ENCODE results near the gene SKOR1. TPM values are rescaled to one million over a fixed set of nuclear protein-coding genes. Genes with fewer than 3 reads are reported as not detected.

The SKOR1 gene
- total RNA-seq, 4 donors from 2014 or later: 0.49 to 1.2 (median 0.85) TPM

DNA sequence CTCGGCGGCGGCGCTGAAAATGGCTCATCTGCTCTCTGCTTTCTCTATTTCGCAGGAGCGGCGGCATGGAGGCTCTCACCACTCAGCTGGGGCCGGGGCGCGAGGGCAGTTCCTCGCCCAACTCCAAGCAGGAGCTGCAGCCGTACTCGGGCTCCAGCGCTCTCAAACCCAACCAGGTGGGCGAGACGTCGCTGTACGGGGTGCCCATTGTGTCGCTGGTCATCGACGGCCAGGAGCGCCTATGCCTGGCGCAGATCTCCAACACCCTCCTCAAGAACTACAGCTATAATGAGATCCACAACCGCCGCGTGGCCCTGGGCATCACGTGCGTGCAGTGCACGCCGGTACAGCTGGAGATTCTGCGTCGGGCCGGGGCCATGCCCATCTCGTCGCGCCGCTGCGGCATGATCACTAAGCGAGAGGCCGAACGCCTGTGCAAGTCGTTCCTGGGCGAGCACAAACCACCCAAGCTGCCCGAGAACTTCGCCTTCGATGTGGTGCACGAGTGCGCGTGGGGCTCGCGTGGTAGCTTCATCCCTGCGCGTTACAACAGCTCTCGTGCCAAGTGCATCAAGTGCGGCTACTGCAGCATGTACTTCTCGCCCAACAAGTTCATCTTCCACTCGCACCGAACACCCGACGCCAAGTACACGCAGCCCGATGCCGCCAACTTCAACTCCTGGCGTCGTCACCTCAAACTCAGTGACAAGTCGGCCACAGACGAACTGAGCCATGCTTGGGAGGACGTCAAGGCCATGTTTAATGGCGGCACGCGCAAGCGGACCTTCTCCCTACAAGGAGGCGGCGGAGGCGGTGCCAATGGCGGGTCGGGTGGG, 790 bp downstream of the SKOR1 start:
- WGBS, 2 donors: 5 to 11% methylated on average over 4 to 53 of the region's 77 CpGs
- intact Hi-C loops (cut with DNase I): no loop called here
- TF ChIP-seq POLR2A (IDR thresholded peaks at IDR 0.05): no peak
- TF ChIP-seq, protein P1, sequence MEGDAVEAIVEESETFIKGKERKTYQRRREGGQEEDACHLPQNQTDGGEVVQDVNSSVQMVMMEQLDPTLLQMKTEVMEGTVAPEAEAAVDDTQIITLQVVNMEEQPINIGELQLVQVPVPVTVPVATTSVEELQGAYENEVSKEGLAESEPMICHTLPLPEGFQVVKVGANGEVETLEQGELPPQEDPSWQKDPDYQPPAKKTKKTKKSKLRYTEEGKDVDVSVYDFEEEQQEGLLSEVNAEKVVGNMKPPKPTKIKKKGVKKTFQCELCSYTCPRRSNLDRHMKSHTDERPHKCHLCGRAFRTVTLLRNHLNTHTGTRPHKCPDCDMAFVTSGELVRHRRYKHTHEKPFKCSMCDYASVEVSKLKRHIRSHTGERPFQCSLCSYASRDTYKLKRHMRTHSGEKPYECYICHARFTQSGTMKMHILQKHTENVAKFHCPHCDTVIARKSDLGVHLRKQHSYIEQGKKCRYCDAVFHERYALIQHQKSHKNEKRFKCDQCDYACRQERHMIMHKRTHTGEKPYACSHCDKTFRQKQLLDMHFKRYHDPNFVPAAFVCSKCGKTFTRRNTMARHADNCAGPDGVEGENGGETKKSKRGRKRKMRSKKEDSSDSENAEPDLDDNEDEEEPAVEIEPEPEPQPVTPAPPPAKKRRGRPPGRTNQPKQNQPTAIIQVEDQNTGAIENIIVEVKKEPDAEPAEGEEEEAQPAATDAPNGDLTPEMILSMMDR (IDR thresholded peaks at IDR 0.05): no peak
- Histone ChIP-seq H3K27ac (no peak overlapping the region), H3K4me3 (replicated peaks in 1 of 3) (no peak overlapping the region), H3K27me3 (peaks cover 68% of the 10 kb centered on the region), H3K36me3 (no peaks in the 10 kb centered on the region), H3K9me3 (no peaks in the 10 kb centered on the region), H3K4me1 (peaks cover 28 to 69% of the 10 kb centered on the region in 2 donors)
- no peak for DNase-seq

DNA sequence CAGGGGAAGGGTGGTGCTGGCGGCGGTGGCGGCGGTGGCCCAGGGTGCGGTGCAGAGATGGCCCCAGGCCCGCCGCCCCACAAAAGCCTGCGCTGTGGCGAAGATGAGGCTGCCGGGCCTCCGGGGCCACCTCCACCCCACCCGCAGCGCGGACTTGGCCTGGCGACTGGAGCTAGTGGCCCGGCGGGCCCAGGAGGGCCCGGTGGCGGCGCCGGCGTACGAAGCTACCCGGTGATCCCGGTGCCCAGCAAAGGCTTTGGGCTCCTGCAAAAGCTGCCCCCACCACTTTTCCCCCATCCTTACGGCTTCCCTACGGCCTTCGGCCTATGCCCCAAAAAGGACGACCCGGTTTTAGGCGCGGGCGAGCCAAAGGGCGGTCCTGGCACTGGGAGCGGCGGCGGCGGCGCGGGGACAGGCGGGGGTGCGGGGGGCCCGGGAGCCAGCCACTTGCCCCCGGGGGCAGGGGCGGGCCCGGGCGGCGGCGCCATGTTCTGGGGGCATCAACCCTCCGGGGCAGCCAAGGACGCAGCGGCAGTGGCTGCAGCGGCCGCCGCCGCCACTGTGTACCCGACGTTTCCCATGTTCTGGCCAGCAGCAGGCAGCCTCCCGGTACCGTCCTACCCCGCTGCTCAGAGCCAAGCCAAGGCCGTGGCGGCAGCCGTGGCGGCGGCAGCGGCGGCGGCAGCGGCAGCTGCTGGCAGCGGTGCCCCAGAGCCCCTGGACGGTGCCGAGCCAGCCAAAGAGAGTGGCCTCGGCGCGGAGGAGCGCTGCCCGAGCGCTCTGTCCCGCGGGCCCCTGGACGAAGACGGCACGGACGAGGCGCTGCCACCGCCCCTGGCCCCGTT, 1.6 kb downstream of the SKOR1 start:
- 0% methylated on average over 1 of the region's 88 CpGs for WGBS, 2 donors
- H3K4me1 ChIP-seq: peaks cover 28 to 66% of the 10 kb centered on the region in 2 donors
- peaks cover 64% of the 10 kb centered on the region for H3K27me3 ChIP-seq
- no peak overlapping the region for H3K4me3 ChIP-seq (replicated peaks in 1 of 3)
- TF ChIP-seq POLR2A (IDR thresholded peaks at IDR 0.05): no peak
- TF ChIP-seq, protein P1 (IDR thresholded peaks at IDR 0.05): no peak
- H3K27ac ChIP-seq: no peak overlapping the region
- no peaks in the 10 kb centered on the region for H3K36me3 ChIP-seq
- no peak for DNase-seq
- intact Hi-C loops (cut with DNase I): no loop called here
- no peaks in the 10 kb centered on the region for H3K9me3 ChIP-seq

DNA sequence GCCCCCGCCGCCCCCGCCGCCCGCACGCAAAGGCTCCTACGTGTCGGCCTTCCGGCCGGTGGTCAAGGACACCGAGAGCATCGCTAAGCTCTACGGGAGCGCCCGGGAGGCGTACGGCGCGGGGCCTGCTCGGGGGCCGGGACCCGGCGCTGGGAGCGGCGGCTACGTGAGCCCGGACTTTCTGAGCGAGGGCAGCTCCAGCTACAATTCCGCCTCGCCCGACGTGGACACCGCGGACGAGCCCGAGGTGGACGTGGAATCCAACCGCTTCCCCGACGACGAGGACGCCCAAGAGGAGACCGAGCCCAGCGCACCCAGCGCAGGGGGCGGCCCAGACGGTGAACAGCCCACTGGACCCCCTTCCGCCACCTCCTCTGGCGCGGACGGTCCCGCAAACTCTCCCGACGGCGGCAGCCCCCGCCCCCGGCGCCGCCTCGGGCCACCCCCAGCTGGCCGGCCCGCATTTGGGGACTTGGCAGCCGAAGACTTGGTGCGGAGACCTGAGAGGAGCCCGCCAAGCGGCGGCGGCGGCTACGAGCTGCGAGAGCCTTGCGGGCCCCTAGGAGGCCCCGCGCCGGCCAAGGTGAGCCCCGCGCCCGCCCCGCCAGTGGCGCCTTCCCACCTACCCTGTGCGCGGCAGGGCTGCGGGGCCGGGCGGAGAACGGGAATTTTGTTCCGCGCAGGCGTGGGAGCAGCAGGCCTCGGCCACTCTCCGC, 2.4 kb downstream of the SKOR1 start:
- intact Hi-C loops (cut with DNase I): no loop called here
- peaks cover 28 to 67% of the 10 kb centered on the region in 2 donors for H3K4me1 ChIP-seq
- H3K27me3 ChIP-seq: peaks cover 62% of the 10 kb centered on the region
- H3K4me3 ChIP-seq (replicated peaks in 1 of 3): peak overlapping the region in 1 of 3 donors; percentile 10
- TF ChIP-seq POLR2A (IDR thresholded peaks at IDR 0.05): no peak
- TF ChIP-seq, protein P1 (IDR thresholded peaks at IDR 0.05): no peak
- no peak overlapping the region for H3K27ac ChIP-seq
- no peaks in the 10 kb centered on the region for H3K9me3 ChIP-seq
- 7 to 8% methylated on average over 3 to 20 of the region's 91 CpGs for WGBS, 2 donors
- H3K36me3 ChIP-seq: no peaks in the 10 kb centered on the region
- no peak for DNase-seq

DNA sequence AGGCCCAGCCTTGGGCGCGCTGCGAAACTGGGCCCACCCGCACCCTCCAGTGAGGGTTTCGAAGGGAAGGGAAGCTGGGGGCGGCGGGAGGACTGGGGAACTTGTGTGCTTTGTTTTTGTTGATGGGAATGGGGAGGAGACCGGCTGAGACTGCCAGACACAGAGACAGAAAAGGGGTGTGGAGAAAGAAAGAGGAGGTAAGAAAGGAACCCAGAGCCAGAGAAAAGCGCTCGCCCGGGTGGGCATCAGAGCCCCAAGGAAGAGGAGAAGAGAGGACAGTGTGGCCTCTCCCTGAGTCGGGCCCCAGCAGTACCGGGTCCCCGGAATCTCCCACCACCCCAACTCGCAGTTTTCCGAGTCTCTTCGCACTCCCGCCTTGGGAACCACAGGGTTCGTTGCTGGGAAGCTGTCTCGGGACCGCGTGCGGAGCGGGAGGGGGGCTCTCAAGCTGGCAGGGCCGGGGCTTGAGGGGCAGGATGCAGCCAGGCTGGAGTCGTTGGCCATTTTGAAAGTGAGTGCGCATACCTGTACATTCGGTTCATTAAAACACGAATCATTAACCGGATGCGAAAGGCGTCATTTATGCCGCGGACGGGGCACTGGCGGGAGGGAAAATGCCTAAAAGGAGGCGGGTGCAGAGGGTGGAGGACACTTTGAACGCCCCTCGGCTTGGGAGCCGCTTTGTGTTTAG, 3.1 kb downstream of the SKOR1 start:
- no peak for DNase-seq
- no peak for TF ChIP-seq POLR2A (IDR thresholded peaks at IDR 0.05)
- TF ChIP-seq, protein P1 (IDR thresholded peaks at IDR 0.05): no peak
- intact Hi-C loops (cut with DNase I): no loop called here
- H3K4me3 ChIP-seq (replicated peaks in 1 of 3): peak overlapping the region in 1 of 3 donors; percentile 10
- no peak overlapping the region for H3K27ac ChIP-seq
- 5% methylated on average over 38 to 40 of the region's 40 CpGs for WGBS, 2 donors
- no peaks in the 10 kb centered on the region for H3K36me3 ChIP-seq
- H3K9me3 ChIP-seq: no peaks in the 10 kb centered on the region
- H3K27me3 ChIP-seq: peaks cover 63% of the 10 kb centered on the region
- H3K4me1 ChIP-seq: peaks cover 34 to 67% of the 10 kb centered on the region in 2 donors

Data from thyroid gland (tissue), 4 donors.